ENCODE data around the gene FSD1L.

FSD1L gene

GRCh38 chr9:105419816-105420597, 27.8 kb upstream of the FSD1L start:
- TF ChIP-seq, protein P1, sequence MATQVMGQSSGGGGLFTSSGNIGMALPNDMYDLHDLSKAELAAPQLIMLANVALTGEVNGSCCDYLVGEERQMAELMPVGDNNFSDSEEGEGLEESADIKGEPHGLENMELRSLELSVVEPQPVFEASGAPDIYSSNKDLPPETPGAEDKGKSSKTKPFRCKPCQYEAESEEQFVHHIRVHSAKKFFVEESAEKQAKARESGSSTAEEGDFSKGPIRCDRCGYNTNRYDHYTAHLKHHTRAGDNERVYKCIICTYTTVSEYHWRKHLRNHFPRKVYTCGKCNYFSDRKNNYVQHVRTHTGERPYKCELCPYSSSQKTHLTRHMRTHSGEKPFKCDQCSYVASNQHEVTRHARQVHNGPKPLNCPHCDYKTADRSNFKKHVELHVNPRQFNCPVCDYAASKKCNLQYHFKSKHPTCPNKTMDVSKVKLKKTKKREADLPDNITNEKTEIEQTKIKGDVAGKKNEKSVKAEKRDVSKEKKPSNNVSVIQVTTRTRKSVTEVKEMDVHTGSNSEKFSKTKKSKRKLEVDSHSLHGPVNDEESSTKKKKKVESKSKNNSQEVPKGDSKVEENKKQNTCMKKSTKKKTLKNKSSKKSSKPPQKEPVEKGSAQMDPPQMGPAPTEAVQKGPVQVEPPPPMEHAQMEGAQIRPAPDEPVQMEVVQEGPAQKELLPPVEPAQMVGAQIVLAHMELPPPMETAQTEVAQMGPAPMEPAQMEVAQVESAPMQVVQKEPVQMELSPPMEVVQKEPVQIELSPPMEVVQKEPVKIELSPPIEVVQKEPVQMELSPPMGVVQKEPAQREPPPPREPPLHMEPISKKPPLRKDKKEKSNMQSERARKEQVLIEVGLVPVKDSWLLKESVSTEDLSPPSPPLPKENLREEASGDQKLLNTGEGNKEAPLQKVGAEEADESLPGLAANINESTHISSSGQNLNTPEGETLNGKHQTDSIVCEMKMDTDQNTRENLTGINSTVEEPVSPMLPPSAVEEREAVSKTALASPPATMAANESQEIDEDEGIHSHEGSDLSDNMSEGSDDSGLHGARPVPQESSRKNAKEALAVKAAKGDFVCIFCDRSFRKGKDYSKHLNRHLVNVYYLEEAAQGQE (IDR thresholded peaks at IDR 0.05; ENCODE audit: insufficient read depth in 1 of 2, low read depth in 2 of 2, low read length in 2 of 2), result no peak
- TF ChIP-seq POLR2AphosphoS5 (IDR thresholded peaks at IDR 0.05; ENCODE audit: low read depth, low read length) (no peak), TAF1 (IDR thresholded peaks at IDR 0.05; ENCODE audit: borderline replicate concordance, insufficient read depth, low read length) (no peak), FOXP2 (optimal IDR thresholded peaks at IDR 0.05; ENCODE audit: borderline replicate concordance, extremely low read depth, extremely low read length, insufficient read depth) (no peak), SIN3A (IDR thresholded peaks at IDR 0.05; ENCODE audit: borderline replicate concordance, insufficient read depth, low read length) (no peak)

DNA sequence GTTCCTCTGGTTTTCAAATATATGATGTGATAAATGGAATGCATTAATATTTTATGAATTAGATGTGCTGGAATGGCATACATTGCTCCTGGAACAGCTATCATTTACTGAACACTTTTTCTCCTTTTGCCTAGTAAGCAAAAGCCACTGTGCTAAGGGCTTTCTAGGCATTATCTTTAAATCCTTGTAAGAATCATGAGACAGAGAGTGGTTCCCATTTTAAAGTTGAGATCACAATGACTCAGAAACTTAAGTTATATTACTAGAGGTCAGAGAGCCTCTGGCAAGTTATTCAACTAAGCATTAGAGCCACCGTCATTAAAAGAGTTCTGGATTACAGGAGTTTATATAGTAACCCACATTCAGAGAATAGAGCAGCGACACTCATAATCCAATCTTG, 26.7 kb upstream of the FSD1L start:
- TF ChIP-seq SIN3A (IDR thresholded peaks at IDR 0.05; ENCODE audit: borderline replicate concordance, insufficient read depth, low read length), result no peak
- TF ChIP-seq FOXP2 (optimal IDR thresholded peaks at IDR 0.05; ENCODE audit: borderline replicate concordance, extremely low read depth, extremely low read length, insufficient read depth), result no peak

DNA sequence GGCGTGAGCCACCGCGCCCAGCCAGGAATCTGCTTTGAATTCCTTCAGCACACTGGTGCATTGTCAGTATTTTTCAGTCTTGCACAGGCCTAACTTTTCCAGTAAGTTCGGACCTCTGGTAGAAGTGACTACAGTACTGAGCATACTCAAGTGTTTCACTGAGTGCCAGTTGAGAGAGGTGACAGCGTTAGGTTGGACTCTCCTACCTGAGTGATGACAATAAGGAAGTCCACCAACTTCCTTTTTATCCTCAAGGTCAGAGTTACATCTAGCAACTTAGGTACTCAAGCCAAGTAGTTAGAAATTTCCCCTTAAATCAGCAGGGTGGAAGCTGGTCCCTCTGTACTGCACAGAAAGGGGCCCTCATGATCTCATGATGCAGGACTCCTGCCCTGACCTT, 26.0 kb upstream of the FSD1L start:
- no peak for TF ChIP-seq FOXP2 (optimal IDR thresholded peaks at IDR 0.05; ENCODE audit: borderline replicate concordance, extremely low read depth, extremely low read length, insufficient read depth)
- no peak for TF ChIP-seq POLR2AphosphoS5 (IDR thresholded peaks at IDR 0.05; ENCODE audit: low read depth, low read length)
- no peak for TF ChIP-seq SIN3A (IDR thresholded peaks at IDR 0.05; ENCODE audit: borderline replicate concordance, insufficient read depth, low read length)
- no peak for TF ChIP-seq TAF1 (IDR thresholded peaks at IDR 0.05; ENCODE audit: borderline replicate concordance, insufficient read depth, low read length)
- TF ChIP-seq, protein P1 (IDR thresholded peaks at IDR 0.05; ENCODE audit: insufficient read depth in 1 of 2, low read depth in 2 of 2, low read length in 2 of 2), result no peak

GRCh38 chr9:105425816-105426433, 21.9 kb upstream of the FSD1L start:
- TF ChIP-seq, protein P1 (IDR thresholded peaks at IDR 0.05; ENCODE audit: insufficient read depth in 1 of 2, low read depth in 2 of 2, low read length in 2 of 2), result no peak
- TF ChIP-seq FOXP2 (optimal IDR thresholded peaks at IDR 0.05; ENCODE audit: borderline replicate concordance, extremely low read depth, extremely low read length, insufficient read depth) (no peak), POLR2AphosphoS5 (IDR thresholded peaks at IDR 0.05; ENCODE audit: low read depth, low read length) (no peak), SIN3A (IDR thresholded peaks at IDR 0.05; ENCODE audit: borderline replicate concordance, insufficient read depth, low read length) (no peak), TAF1 (IDR thresholded peaks at IDR 0.05; ENCODE audit: borderline replicate concordance, insufficient read depth, low read length) (no peak)

- TF ChIP-seq POLR2AphosphoS5 (IDR thresholded peaks at IDR 0.05; ENCODE audit: low read depth, low read length), result no peak
- TF ChIP-seq FOXP2 (optimal IDR thresholded peaks at IDR 0.05; ENCODE audit: borderline replicate concordance, extremely low read depth, extremely low read length, insufficient read depth), result no peak
- TF ChIP-seq TAF1 (IDR thresholded peaks at IDR 0.05; ENCODE audit: borderline replicate concordance, insufficient read depth, low read length), result no peak
- TF ChIP-seq SIN3A (IDR thresholded peaks at IDR 0.05; ENCODE audit: borderline replicate concordance, insufficient read depth, low read length), result no peak
- TF ChIP-seq, protein P1 (IDR thresholded peaks at IDR 0.05; ENCODE audit: insufficient read depth in 1 of 2, low read depth in 2 of 2, low read length in 2 of 2), result no peak
These were observed 21.2 kb upstream of the FSD1L start for GRCh38 chr9:105426657-105427056.

All from PFSK-1 (cell line).